ENCODE data around the gene RNASEL. TPM values are rescaled to one million over a fixed set of nuclear protein-coding genes. Genes with fewer than 3 reads are reported as not detected.
A peak's percentile ranks its signal among the peaks of the same experiment; 100 is the strongest.

RNASEL gene
- total RNA-seq, 1 donor from 2014 or later: 4.2 TPM

DNA sequence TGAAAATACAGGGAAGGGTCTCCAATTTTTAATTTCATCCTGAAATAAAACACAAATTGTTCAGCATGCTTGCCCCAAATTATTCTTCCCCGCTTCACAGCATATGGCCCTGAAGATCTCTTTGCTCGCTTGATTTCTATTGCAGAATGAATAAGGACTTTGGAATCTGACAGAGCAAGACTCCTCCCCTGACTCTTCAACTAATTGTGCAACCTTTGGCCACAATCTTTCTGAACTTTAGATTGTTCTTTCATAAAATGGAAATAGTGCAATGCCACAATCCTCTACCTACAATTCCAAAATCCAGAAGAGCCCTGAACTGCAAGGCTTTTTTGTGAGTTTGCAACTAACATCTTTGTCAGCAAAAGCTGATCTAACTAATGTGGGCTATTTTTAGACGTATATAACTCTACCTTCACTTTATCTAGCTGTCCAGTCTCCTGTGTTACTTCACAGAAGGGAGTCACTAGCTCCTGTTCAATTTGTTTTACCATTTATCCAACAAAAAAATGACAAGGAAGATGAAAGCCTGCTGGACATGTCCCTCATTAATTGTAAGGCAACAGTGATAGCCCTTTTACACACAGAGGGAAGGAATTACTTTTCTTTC is 13.4 kb downstream of the RNASEL start:
- Mint-ChIP-seq H3K4me3 (no peak overlapping the region), H3K27ac (peak overlapping the region; percentile 22), H3K36me3 (peaks cover 19% of the 10 kb centered on the region), H3K4me1 (ENCODE audit: unreplicated experiment) (peaks cover 6% of the 10 kb centered on the region), H3K9me3 (no peaks in the 10 kb centered on the region), H3K27me3 (no peaks in the 10 kb centered on the region)
- no peak for DNase-seq (ENCODE audit: extremely low spot score, unreplicated experiment)
- TF ChIP-seq, protein P1, sequence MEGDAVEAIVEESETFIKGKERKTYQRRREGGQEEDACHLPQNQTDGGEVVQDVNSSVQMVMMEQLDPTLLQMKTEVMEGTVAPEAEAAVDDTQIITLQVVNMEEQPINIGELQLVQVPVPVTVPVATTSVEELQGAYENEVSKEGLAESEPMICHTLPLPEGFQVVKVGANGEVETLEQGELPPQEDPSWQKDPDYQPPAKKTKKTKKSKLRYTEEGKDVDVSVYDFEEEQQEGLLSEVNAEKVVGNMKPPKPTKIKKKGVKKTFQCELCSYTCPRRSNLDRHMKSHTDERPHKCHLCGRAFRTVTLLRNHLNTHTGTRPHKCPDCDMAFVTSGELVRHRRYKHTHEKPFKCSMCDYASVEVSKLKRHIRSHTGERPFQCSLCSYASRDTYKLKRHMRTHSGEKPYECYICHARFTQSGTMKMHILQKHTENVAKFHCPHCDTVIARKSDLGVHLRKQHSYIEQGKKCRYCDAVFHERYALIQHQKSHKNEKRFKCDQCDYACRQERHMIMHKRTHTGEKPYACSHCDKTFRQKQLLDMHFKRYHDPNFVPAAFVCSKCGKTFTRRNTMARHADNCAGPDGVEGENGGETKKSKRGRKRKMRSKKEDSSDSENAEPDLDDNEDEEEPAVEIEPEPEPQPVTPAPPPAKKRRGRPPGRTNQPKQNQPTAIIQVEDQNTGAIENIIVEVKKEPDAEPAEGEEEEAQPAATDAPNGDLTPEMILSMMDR (conservative IDR thresholded peaks at IDR 0.05): no peak

DNA sequence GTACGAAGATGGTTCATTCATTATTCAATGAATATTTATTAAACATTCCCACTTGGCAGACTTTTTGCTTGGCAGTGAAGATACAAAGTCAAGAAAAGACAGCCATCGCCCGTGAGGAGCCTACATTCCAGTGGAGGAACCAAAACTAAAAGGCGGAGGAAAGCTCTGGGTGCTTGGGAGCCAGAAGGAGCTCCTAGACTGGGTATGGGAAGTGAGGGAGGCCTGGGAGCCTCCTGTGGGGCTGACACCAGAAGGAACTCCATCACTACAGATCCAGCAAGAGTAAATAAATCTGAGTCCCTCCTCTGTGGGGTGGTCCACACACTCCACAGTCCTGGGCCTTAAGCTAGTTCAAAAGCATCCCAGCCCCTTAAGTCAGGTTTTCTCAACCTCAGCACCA is 14.9 kb downstream of the RNASEL start:
- TF ChIP-seq, protein P1 (conservative IDR thresholded peaks at IDR 0.05): no peak
- Mint-ChIP-seq H3K36me3 (peaks cover 11% of the 10 kb centered on the region), H3K4me3 (no peak overlapping the region), H3K27me3 (no peaks in the 10 kb centered on the region), H3K9me3 (no peaks in the 10 kb centered on the region), H3K4me1 (ENCODE audit: unreplicated experiment) (peaks cover 6% of the 10 kb centered on the region), H3K27ac (no peak overlapping the region)
- DNase-seq (ENCODE audit: extremely low spot score, unreplicated experiment): no peak

DNA sequence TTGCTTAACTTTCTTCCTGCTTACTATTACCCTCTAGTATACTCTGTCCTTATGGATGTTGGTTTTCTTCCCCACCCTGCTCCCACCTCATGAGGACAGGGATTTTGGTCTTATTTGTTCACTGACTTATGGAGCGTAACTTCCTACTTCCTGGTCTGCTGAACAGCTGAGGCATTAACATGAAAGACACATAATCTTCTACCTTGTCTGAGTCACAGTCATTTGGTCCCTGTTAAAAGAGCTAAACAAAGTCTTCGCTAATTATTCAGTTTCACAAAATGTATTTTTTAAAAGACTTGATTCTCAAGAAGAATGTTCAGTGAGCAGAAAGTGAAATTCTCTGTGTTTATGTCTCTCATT is 18.5 kb downstream of the RNASEL start:
- Mint-ChIP-seq H3K27ac (no peak overlapping the region), H3K27me3 (no peaks in the 10 kb centered on the region), H3K4me3 (no peak overlapping the region), H3K36me3 (peaks cover 2% of the 10 kb centered on the region), H3K9me3 (no peaks in the 10 kb centered on the region), H3K4me1 (ENCODE audit: unreplicated experiment) (peaks cover 3% of the 10 kb centered on the region)
- no peak for DNase-seq (ENCODE audit: extremely low spot score, unreplicated experiment)
- TF ChIP-seq, protein P1 (conservative IDR thresholded peaks at IDR 0.05): no peak

DNA sequence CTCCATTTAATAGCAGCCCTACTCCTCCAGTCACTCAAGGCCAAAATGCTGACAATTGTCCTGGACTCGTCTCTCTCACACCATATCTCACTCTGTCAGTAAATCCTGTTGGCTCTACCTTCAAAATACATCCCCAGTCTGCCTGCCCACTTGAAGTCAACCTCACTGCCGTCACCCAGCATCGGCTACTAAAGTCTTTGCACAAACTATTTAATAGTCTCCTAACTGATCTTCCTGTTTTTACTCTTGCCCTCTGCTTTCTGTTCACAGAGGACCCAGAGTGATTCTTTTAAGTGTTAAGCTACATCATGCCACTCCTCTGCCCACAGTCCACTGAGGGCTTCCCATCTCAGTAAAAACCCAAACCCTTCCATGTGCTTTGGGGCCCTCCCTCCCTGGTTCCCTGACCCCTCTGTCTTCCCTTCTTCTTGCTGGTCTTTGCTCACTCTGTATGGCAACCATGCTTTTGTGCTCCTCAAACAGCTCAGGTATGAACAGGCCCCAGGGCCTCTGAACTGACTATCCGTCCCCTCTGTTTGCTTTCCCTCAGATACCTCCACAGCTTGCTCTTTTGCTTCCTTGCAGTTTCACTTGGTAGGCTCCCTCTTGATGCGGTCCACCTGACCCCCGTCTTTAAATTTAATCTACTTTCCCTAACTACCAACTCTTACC is 19.0 kb downstream of the RNASEL start:
- H3K4me3 Mint-ChIP-seq: no peak overlapping the region
- TF ChIP-seq, protein P1 (conservative IDR thresholded peaks at IDR 0.05): no peak
- H3K9me3 Mint-ChIP-seq: no peaks in the 10 kb centered on the region
- DNase-seq (ENCODE audit: extremely low spot score, unreplicated experiment): no peak
- no peak overlapping the region for H3K27ac Mint-ChIP-seq
- H3K36me3 Mint-ChIP-seq: no peaks in the 10 kb centered on the region
- H3K27me3 Mint-ChIP-seq: peaks cover 4% of the 10 kb centered on the region
- no peaks in the 10 kb centered on the region for H3K4me1 Mint-ChIP-seq (ENCODE audit: unreplicated experiment)

DNA sequence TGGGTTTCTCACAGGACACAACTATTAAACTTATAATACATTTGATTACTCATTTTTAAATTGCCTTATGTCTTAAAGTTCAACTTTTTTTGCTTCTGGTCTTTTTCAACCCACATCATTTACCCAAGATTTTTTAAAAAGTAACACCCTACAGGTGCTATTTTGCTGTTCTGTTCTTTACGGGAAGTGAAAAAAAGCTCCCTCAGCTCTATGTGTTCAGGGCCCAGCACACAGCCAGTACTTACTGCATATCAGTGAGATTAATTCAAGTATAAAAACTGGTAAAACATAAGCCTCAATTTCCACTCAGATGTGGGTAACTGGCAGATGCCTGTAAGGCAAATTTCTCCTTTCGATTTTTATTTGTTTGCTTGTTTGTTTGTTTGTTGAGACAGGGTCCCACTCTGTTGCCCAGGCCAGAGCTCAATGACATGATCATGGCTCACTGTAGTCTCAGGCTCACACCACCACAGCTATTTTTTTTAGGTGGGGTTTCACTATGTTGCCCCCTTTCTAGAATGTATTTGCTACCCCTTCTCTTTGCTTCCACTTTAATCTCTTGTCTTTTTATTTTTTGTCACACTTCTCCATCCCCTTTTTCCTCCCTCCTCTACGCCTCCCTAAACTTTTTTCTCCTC is 20.3 kb downstream of the RNASEL start:
- Mint-ChIP-seq H3K4me1 (ENCODE audit: unreplicated experiment) (no peaks in the 10 kb centered on the region), H3K4me3 (no peak overlapping the region), H3K9me3 (no peaks in the 10 kb centered on the region), H3K36me3 (no peaks in the 10 kb centered on the region), H3K27ac (no peak overlapping the region), H3K27me3 (peaks cover 4% of the 10 kb centered on the region)
- TF ChIP-seq, protein P1 (conservative IDR thresholded peaks at IDR 0.05): no peak
- no peak for DNase-seq (ENCODE audit: extremely low spot score, unreplicated experiment)

Data from type B pancreatic cell (in vitro differentiated cells).